ENCODE results near the gene PIK3R1.

PIK3R1 gene

DNA sequence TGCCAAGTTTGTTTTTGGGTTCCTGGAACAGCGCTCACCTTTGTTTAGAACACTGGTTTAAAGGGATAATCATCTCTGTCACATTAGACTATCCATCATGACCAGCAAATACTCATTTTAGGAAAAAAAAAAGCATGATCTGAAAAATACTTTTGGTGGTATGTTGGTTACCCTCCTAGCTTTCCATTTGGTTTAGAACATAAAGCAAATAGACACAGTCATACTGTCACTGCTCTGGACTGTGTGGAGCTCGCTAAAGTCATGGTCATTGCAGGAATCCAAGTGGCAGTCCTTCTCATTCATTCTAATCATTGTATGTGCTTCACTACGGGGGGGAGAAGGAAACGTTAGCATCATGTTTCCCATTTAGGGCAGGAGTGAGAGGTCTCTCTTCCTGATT, 83.5 kb downstream of the PIK3R1 start:
- DNase-seq (ENCODE audit: low spot score): no peak

DNA sequence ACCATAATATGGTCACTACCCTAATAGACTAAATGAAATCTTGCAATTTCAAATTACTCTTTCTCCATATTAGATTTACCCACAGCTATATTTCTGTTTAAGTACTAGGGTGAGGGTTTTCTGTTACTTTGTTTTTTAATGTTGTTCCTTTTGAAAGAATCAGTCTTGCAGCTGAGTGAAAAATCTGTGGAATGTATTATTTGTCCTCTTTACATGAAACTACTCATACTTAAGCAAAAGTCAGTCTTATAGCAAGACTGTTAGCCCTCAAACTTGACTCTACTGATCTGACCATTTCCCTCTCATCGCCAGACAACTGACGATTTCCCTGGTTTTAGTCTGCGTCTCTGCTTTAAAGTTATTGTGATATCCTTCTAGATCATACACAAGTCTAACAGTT, 84.0 kb downstream of the PIK3R1 start:
- no peak for DNase-seq (ENCODE audit: low spot score)

DNA sequence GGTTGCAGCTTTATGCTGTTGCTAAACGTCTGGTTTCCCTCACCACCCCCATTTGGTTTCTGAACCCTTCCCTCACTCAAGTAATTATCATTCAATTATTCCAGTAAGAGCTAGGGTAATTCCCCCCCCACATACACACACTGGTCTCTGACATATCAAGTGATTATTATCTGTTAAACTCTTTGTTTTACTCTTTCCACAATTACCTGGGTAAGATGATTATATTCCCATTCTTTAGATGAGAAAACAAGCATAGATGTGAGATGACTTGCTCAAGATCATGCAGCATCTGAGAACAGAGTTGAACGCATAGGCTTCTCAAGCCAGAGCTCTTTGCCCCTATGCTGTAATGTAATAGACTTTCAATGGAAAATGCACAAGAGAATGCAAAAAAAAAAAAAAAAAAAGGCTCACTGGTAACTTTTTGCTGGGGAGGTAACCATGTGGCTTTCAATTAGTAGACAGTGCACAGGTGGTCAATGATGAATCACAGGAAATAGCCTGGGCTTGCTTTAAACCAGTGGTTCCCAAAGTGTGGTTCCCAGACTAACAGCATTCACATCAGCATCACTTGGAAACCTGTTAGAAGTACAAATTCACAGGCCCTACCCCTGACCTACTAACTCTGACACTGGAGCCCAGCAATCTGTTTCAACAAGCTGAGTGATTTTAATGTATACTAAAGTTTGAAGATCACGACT, 87.6 kb downstream of the PIK3R1 start:
- no peak for DNase-seq (ENCODE audit: low spot score)

- DNase-seq (ENCODE audit: low spot score): no peak
Observed at GRCh38 chr5:68303754-68304420, 88.3 kb downstream of the PIK3R1 start.

DNA sequence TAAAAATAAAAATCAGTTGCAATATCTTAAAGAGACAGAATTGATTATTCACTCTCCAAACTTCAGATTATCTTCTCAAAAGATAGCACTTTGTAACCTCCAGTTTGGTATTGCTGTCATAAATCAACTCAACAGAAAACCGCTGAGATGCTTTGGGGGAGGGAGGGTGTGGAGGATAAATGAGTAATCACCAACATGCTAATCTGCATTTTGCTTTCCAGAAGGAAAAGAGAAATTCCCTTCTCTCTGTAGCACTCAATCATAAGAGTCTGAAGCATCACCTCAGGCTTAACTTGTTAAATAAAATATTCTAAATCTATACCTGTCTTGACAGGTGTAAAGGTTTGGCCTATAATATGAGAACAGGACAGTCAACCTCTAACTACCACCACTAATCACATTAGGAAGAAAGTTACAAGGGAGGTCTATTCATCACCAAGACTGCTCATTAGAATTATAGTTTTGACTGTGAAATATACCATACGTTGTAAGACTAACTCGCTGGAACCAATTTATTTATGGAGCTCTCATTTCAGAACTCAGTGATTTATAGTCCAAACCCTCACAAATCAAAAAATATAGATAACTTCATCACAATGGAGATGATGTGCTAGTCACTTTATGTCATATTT, 89.0 kb downstream of the PIK3R1 start:
- DNase-seq (ENCODE audit: low spot score): peak; percentile 49

DNA sequence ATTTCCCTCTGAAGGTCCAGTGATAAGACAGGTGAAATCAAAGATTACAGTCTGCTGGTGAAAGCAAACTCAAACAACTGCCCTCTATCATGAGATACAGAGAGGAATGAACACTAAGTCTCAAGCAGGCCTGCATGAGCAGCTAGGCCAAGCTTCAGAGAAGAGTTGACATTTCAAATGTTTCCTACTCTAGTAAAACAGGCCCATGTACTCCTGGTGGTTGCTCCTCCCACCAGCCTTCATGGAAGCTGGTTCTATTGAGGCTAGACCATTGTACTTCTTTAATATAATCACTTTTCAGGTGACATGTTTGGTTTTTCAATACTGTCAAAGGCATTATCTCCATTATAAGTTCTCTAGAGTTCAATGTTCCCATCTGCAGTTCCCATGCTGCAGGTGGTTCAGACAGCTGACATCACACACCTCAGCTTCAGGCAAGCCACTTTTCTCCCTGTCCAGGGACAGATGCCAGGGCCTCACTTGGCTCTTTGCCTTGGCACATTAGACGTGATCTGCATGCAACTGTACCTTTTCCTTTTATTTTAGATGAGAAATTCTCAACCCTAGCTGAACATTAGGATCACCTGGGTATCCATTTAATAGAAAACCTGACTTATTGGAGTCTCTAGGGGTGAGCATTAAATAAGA, 89.8 kb downstream of the PIK3R1 start:
- DNase-seq (ENCODE audit: low spot score): no peak

DNA sequence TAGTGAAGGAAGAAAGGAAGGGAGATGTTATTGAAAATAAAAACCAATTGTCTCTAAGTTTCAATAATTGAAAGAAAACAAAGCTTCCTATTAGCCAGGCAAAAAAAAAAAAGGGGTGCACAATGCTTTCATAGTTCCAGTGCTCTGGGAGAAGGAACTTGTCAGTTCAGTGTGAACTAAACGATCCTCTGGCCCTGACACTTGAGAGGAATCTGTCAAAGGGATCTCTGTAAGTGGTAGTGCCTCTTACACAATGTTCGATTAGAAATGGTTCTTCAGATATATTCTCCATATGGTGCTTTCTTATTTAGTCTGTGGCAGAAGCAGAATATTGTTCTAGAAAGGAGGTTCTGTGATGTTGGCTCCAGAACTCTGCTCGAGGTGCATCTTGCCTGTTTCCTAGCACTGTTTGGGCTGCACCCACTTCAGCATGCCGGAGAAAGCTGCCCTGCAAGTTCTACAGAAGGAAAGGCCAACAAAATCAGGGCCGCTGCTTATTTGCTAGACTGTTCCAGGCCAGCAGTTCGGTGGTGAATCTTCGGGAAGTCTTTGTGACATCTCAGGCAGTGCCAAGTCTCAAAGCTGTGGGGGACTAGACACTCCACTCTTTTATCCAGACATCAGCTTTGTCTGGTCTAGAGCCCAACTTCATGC, 90.9 kb downstream of the PIK3R1 start:
- DNase-seq (ENCODE audit: low spot score): no peak

- no peak for DNase-seq (ENCODE audit: low spot score)
Observed at GRCh38 chr5:68313336-68313735, 97.8 kb downstream of the PIK3R1 start.

GRCh38 chr5:68314465-68314864, 98.9 kb downstream of the PIK3R1 start:
- no peak for DNase-seq (ENCODE audit: low spot score)

- DNase-seq (ENCODE audit: low spot score): no peak
Observed at GRCh38 chr5:68315679-68316271, 100.2 kb downstream of the PIK3R1 start.

DNA sequence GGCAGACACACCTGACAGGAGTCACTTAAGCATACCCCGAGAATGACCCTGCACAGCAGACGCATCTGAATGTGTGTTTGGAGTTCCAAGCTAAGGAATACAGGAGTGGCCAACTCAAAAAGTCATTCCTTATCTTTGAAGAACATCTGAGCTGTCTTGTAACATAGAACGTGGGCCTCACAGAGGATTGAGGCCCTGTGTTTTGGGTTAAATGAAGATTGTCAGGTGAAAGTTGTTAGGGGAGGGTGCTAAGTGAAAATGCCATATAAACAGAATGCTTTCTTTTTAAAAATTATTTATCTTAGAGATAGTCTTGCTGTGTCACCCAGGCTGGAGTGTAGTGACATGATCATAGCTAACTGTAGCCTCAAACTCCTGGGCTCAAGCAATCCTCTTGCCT, 100.9 kb downstream of the PIK3R1 start:
- no peak for DNase-seq (ENCODE audit: low spot score)

- no peak for DNase-seq (ENCODE audit: low spot score)
Observed at GRCh38 chr5:68317646-68318045, 102.1 kb downstream of the PIK3R1 start.

DNA sequence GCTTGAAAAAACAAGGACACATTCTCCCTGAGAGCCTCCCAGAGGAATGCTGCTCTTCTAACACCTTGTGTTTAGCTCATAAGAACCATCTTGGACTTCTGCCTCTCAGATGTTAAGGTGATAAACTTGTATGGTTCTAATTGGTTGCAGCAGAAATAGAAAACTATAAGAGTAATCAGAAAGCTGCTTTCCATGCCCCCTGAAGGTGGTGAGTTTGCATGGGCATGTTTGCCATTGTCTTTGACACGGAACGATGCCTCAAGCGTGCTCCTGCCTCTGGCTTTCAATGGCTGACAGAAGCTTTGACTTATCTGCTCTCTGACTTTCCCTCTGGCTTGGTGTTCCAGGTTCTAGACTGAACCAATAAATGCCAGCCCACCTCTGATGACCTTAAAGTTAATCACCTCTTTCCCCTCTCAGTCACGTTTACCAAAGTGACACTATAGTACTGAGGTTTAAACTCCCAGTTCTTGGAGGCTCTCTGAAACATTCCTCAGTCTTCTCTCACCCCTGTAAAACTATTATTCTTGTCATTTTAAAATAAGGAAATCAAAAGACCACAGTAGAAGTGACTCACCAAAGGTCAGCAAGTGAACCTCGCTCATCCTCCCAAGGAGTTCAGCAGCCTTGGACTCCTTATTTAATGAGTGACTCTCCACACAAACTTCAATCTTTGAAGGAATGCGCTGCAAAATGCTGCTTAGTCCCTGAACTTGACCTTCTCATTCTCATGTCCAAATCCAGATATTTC, 103.6 kb downstream of the PIK3R1 start:
- peak; percentile 49 for DNase-seq (ENCODE audit: low spot score)

- no peak for DNase-seq (ENCODE audit: low spot score)
Observed at GRCh38 chr5:68319706-68320412, 104.3 kb downstream of the PIK3R1 start.

GRCh38 chr5:68320413-68320986, 104.9 kb downstream of the PIK3R1 start:
- DNase-seq (ENCODE audit: low spot score): no peak

DNA sequence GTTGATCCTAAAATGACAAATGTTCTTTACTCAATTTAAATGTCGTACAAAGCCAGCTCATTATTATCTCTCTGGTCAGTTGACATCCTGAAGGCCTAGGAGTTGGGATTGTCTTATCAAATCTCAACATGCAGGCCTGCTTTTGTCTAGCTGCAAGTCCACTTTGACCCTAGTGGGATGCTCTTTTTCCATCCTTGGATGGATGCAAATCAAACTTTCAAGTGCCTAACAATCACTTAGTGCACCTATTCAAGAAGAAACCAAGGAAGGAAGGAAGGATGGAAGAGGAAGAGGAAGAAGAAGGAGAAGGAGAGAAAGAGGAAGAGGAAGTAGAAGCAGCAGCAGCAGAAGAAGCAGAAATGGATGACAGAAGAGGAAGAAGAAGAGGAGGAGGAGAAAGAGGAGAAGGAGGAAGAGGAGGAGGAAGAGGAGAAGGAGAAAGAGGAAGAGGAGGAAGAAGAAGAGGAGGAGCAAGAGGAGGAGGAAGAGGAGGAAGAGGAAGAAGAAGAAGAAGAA, 109.6 kb downstream of the PIK3R1 start:
- no peak for DNase-seq (ENCODE audit: low spot score)

DNA sequence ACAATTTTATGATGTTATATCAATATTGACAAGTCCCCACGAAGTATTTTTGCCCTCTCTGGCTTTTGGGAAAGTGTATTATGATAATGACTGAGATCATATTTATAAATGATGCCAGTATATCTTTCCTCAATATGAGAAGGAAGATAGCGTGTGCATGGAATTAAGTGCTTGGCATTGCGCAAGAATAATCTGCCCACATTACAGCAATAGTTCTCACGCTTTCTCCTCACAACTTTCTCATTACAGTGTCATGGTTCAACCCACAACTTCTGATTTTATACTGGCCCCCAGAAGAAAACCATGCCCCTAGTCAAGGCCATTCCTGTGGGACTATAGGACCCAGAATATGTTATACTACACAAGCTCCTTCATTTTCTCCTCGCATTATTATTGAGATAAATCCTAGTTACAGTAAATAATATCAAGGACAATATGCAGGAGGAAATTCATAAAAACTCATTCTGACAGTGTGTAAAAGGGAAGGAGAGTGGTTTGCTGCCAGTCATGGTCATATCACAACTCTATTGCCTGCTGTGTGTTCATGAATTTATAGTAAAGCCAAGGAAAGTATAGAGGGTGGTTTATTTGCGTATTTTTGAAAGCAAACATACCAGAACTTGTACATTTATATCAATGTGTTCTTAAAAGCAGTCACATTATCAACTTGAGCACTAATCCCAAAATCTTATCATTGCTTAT, 114.1 kb downstream of the PIK3R1 start:
- DNase-seq (ENCODE audit: low spot score): peak; percentile 13

- DNase-seq (ENCODE audit: low spot score): peak; percentile 21
Observed at GRCh38 chr5:68330574-68330973, 115.0 kb downstream of the PIK3R1 start.
